NOMO-1 (cell line): ENCODE data around the gene MELTF.
"Not testable (repeated sequence)": the region's sequence is repeated elsewhere in the genome, so short reads cannot be mapped to it uniquely, and the experiment has no call there.

ENCODE experiments used
- DNase-seq, 2 experiments: peaks; one replicate each; lab custom pipeline; 2025; ENCODE audit not compliant: unreplicated experiment in 2 of 2; lab: John Stamatoyannopoulos, UW

Gene MELTF

DNA sequence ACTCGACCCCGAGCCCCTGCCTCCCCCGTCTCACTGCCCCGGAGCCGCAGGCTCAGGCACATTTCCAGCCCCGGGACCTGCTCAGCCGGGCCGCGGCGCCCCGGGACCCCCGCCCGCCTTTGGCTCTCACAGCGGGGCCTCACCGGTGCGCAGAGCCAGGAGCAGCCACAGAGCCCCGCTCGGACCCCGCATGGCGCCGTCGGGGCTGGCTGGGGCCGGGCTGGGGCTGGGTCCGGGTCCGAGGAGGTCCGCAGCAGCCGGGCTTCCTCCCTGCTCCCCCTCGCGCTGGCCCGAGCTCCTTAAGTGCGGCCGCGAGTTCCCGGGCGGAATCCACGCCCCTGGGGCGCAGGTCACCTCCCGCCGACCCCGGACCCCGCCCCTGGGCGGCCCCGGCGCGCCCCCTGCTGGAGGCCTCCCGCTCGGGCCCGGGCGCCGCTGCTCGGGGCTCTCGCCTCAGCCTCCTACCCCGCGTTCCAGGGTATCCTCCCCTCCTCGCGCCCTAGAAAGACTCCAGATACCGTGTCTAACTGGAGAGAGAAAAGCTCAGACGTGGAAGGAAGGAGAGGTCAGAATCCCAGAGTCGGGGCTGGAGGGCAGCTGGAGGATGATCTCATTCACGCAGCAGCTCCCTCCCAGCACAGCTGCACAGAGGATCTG, at the start of gene MELTF:
MELTF (minus strand) TSS at position 307 of the 657 bp plus-strand sequence; CDS start at position 192, 115 bp downstream.
- DNase-seq: peak; percentile 73 to 83

DNA sequence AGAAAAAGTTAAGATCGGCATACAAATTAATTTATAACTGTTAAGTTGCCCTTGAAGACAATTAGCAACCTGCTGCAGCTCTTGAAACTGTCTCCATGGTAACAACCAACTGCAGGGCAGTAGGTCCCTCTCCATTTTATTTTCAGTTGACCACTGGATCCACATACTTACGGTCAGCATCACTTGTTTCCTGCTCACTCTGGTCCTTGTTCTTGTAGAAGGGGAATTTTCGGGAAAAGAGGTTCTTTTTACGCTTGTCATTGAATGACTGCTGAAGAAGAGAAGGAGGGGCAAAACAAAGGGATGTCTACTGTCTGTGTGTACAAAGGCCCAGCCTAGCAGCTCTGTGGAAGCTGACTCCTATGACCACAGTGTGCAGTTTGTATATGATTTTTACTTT, 46.8 kb upstream of the MELTF start:
- no peak for DNase-seq

DNA sequence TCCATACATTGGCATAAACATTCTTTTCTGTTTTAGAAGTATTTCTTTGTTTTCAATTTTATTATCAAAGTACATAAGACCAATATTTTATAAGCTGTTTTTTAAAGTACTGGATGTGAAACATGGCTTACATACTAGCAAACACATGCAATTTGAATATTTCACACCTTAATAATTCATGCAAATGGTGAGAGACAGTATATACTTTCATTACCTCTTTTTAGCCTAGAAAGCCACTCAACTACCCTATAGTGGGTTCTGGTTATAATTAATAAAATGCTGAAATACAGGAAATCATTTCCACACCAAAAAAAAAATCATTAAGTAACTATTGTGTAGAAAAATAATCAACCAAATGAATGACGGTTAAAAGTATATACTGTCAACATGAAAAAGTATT, 38.5 kb upstream of the MELTF start:
- DNase-seq: peak; percentile 54 to 86

DNA sequence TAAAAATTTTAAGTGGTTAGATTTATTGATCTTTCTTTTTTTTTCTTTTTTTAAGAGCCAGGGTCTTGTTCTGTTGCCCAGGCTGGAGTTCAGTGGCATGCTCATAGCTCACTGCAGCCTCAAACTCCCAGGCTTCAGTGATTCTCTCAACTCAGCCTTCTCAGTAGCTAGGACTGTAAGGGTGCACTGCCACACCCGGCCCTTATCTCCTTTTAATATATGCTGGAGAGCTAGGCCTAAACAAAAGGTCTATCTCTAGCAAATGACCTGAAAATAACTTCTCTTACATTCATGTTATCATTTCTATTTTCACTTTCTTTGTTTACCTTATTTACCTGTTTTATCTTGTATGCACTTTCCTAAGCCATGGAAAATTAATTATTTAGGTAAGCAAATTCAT, 35.2 kb upstream of the MELTF start:
- no peak for DNase-seq

DNA sequence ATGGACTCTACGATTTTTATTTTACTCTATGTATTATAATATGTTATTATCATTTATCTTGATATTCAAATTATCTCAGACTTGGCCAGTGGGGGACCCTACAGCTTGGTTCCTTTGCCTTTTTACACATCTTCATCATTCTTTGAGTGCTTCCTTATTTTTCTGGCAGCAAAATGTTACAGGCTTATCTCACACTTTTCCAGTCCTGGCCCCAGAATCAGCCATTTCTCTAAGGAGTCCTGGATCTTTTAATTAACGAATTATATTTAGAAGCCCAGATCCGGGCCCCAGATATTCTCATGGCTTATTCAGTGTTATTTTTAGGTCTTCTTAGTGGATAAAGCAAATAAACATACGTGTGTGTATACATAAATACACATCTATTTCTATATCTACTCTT, 32.8 kb upstream of the MELTF start:
- DNase-seq: no peak

DNA sequence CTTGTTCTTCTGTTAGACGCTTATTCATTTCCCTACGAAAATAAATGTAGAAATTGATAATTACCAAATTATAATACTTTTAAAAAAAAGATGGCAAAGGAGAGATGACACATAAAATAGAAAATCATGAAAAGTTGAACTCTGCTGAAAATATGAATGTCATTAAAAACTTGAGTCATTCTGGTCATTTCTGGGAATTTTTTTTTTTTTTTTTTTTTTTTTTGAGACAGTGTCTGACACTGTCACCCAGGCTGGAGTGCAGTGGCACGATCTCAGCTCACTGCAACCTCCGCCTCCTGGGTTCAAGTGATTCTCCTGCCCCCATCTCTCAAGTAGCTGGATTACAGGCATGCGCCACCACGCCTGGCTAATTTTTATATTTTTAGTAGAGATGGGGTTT, 22.0 kb upstream of the MELTF start:
- DNase-seq: not testable (repeated sequence)

DNA sequence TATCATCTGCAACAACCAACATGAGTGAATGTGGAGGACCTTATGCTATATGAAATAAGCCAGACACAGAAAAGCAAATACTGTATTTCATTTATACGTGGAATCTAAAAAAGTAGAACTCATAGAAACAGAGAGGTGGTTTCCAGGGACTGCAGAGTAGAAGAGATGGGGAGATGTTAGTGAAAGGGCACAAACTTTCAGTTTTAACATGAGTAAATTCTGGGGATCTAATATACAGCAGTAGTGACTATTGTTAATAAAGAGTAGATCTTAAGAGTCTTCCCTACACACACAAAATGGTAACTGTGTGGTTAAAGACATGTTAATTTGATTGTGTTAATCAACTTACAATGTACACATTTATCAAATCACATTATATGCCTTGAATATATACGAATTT, 20.9 kb upstream of the MELTF start:
- DNase-seq: no peak

DNA sequence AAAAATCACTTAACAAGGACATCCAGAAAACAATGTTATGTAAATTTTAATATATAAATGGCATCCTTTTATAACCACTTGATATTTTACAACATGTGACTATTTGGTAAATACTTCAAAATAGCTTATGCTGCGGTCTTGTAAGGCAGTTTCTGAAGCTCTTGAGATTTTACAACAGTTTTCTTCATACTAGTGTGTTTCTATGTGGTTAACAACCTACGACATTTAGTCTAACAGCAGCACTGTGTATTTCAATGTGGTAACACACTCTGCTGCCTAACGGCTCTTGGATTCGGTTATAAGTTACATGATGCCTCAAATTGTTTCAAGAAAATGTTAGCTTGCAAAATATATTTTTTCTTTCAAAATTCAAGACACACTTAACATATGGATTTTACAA, 12.9 kb upstream of the MELTF start:
- no peak for DNase-seq

DNA sequence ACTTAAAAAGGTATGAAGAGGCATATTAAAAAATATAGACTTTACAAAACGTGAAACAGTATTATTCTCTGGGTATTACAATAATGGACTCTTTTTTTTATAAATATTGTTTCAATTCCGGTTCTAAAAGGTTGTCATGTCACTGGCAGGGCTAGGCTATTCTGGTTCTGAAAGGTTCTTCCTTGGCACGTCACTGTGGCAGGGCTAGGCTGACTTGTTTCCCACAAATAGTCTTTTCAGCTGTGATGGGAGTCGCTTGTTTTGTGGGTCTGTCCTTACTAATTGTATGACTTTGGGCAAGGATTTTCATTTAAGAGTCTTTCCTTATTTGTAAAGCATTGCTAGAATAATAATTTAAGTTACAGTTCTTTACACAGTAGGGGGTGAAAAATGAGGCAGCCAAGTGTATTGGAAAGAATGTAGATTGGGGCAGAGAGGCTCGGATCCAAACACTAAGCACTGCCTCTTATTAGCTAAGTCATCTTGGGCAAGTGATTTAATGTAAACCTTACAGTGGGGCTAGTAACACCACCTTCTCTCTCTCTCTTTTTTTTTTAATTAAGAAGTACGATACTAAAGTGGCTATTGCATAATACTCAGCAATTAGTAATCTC, 12.4 kb upstream of the MELTF start:
- no peak for DNase-seq

DNA sequence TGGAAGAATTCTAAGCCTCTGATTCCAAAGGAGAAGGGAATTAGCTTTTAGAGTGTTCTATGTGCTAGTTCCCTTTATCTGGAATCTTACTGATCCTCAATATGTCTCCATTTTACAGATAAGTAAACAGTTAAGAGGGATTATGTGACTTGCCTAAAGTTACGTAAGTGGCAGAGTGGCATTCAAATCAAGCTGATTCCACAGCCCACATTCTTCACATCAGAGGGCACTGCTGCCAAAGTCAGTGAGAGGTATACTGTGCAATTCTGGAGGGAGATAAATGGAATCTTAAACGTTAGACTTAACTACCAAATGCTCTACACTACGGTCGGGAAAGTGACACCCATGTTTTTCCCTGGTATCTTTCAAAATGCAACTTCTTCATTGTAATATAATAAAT, 11.0 kb upstream of the MELTF start:
- DNase-seq: no peak

DNA sequence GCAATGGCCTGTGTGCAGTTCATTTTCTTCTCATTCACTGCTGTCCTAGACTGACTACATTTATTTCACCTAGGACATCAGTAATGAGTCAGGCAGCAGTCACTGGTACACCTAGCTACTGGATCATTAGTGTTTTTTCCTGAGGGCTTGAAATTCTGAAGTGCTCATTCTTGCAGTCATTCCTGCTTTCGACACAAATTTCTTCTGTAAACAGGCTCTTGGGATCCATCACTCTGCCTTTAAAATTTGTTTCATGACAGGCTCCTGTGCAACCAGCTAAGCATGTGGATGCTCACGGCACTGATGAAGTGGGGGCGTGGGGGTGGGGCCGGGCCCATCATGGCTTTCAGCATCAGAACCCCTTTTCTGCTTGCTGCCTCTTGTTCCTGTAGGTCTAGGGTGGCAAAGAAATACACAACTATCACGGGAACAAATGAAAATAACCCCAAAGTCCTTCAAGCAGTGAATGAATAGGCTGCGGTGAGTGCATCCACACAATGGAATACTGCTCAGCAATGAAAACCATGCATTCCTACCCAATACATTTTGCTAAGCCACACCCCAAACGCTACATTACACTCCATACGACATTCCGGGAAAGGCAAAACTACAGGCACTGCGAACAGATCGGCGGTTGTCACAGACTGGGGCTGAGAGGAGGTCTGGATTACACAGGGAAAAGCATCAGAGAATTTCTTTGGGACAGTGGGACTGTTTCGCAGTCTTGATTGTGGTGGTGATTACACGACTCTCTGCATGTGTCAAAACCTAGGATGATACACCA, 9.3 kb upstream of the MELTF start:
- no peak for DNase-seq

DNA sequence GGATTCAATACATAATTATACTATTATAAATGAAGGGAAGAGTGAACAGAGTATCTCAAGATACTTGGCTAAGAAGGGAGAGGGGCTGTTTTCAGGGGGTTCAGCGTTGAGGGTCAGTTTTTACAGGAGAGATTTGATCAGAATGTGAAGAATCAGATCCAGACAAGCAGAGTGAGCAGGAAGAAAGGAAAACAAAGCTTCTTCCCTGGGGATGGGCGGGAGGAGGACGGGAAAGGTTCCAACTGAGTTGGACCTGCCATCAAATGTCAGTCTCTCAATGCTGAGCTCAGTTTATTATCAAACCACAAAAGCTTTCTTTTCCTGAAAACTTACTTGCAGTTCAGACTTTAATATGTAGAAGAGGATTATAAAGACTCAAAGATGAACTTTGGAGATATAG, 6.0 kb upstream of the MELTF start:
- DNase-seq: no peak

DNA sequence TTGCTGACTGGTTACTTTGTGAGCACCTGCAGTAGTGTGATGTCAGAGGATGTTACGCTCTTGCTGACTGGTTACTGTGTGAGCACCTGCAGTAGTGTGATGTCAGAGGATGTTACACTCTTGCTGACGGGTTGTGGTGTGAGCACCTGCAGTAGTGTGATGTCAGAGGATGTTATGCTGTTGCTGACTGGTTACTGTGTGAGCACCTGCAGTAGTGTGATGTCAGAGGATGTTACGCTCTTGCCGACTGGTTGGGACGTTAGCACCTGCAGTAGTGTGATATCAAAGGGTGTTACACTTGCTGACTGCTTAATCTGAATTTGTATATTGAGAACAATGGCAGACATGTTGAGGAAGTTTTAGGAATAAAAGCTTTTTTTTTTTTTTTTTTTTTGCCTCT, 5.2 kb upstream of the MELTF start:
- DNase-seq: not testable (repeated sequence)

DNA sequence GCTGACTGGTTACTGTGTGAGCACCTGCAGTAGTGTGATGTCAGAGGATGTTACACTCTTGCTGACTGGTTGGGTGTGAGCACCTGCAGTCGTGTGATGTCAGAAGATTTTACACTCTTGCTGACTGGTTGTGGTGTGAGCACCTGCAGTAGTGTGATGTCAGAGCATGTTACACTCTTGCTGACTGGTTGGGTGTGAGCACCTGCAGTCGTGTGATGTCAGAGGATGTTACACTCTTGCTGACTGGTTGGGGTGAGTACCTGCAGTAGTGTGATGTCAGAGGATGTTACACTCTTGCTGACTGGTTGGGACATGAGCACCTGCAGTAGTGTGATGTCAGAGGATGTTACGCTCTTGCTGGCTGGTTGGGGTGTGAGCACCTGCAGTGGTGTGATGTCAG, 4.1 kb upstream of the MELTF start:
- DNase-seq: not testable (repeated sequence)

DNA sequence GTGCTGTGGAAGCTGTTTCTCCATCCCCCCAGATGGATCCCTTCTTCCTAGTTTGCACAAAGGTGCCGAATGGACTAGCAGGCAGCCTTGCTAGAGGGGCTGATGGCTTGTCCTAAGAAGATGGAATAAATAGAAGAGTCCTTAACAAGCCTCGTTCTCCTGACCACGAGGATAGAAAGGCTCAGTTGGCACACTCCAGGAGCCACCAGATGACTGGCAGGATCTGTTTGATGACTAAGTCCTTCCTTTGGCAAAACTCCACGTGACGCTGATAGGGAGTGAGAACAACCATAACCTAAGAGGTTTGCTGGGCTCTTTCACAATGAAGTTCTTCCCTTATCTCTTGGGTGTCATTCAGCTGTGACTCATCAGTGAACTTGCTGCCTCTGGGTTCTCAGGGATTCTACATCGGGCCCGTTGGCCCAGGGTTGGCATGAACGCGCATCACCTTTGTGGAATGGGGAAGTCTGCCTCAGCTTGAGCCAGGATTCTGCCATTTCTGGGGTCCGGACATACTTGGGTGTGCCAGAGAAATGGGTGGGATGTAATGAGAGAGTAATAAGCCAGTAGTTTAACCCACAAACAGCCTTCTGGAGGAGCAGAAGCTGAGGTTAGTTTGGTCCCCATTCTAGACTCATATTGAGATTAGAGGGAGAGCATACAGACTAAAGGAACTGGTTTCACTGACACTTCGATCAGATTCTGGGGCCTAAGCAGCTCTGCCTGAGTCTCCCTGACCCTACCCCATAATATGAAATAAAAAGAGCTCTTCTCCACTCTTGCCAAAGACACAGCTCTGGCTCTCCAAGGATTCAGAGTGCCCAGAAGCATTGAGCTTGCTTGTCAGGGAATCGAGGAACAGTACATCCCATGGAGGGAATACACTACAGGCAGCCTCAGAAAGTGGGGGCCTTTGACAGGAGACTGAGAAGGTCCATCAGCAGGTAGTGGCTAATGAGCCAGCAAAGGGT, 2.0 kb upstream of the MELTF start:
- no peak for DNase-seq

DNA sequence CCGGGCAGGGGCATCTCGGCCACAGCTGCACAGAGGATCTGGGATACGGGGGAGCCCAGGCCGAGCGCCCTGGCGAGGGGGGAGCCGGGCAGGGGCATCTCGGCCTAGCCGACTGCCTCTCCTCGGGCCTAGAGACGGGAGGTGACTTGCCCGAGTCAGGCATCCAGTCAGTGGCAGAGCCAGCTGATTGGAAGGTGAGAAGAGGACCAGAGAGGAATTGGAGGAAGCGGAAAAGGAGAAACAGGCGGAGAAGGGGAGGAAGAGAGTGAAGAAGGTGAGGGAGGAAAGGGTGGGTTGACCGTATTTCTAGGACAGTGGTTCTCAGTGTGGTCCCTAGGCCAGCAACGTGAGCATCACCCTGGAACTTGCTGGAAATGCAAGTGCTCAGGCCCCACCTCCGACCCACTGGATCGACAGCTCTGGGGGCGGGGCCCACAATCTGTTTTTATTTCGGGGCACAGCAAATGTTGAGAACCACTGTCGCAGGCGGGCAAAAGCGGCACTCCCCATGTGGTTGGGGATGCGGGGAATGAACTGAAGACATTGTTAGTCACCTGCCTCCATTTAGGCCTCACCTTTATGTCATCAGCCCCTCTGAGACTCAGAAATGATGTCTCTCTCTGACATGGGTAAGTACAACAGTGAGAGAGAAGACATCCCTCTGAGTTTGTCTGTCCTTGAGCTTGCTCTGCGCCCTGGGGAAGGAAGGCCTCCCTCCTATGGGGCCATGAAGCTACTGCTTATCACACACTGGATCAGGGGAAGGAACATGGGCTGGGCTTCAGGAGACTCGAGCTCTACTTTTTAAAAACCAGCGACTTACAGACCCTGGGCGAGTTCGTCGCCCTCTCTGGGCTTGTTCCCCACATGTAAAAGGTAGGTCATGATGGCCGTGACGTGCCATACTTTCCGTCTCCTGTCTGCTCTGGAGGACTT, 1.0 kb upstream of the MELTF start:
- DNase-seq: no peak

DNA sequence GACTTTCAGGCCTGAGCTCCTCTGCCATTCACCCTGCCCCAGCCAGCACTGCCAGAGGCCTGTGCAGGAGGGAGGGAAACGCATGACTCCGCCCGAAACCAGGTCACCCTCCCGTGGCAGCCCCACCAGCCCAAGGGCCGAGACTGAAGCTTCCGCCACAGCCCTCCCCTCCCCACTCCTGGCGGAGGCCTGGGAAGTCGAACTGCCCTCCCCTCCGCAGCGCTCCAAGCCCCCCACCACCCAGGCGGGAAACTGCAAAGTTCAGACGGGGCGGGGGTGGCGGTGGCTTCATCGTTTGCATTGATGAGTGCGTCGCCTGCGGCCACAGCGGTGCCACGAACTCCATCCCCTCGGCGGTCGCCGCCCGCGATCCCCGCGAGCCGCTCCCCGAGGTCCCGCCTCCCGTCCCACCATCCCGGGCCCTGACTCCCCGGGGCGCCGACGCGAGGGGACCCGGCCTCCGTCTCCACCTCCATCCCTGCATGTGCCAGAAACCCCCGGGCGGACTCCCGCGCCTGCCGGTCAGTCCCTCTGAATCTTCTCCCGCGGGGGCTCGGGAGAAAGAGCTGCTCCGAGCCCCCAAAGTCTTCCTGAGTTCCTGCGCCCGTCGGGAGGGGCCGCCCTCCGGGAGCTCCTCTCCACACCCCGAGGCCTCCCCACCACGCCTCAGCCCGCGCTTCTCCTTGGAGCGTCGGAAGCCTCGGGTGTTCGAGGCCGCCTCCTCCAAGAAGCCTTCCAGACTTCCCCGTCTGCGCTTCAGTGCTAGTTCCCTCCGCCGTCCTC, 698 bp downstream of the MELTF start:
- peak; percentile 17 to 24 for DNase-seq

DNA sequence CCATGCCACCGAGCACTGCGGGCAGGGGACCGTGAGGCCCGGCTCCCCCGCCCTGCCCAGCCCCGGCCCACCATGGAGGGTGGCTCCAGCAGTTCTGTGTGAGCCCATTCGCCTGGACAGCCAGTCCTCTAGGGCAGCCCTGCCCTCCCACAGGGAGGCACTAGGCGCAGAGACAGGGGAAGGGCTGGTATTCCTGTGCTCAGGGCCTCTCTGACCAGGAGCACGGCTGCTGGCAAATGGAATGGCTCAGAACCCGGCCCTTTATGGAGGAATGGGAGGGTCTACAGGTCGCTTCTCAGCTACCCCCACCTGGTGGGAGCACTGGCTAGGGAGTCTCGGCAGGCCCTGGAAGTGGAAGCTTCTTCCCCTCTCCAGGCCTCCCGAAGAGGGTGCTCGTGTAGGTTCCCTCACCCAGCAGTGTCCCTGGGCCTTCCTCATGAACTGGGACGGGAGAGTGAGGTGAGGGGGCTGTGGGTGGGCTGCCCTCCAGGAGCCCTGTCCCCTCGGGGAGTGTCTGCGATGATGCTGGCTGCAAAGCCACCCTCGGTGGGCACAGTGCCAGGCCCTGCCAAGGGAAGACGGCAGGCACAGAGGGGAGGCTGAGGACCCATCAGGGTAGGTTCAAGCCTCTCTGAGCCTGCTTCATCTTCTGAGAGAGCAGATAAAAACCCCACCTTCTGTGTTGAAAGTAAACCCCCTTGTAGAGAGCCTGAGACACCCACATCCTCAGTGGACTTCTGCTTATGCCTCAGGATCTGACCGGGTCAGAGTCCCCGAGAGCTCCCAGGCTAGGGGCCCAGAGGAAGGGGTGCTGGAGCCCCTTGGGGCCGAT, 1.5 kb downstream of the MELTF start:
- peak in 1 of 2 experiments; percentile 19 for DNase-seq
